Testis (tissue), 2 donors: ENCODE data around the gene SHOC1.

Experiments used
- POLR2A ChIP-seq: fragments of 450-650 bp; IDR thresholded peaks from one replicate; pipeline ENCODE4 v1.6.1; 2017; ENCODE audit warnings: antibody characterized with exemption, mild to moderate bottlenecking, moderate library complexity
- TF ChIP-seq, protein P1 (sequence below), 3 experiments: fragments of 450-650 bp in 2 of 3; fragments of 200-600 bp in 1 of 3; sonication (generic) in 1 of 3; IDR thresholded peaks; one replicate each; pipeline ENCODE4 v1.5.1; 2016 to 2019; ENCODE audit warnings: antibody characterized with exemption in 3 of 3, mild to moderate bottlenecking in 2 of 3, moderate library complexity in 1 of 3

DNA sequence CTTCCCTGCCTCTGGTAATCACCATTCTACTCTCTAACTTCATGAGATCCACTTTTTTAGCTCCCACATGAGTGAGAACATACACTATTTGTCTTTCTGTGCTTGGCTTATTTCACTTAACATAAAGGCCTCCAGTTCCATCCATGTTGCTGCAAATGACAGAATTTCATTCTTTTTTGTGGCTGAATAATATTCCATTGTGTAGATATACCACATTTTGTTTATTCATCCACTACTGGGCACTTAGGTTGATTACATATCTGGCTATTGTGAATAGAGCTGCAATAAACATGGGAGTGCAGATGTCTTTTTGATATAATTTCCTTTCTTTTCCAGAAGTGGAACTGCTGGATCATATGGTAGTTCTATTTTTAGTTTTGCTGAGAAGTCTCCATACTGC is 28.7 kb downstream of the SHOC1 start:
- TF ChIP-seq, protein P1, sequence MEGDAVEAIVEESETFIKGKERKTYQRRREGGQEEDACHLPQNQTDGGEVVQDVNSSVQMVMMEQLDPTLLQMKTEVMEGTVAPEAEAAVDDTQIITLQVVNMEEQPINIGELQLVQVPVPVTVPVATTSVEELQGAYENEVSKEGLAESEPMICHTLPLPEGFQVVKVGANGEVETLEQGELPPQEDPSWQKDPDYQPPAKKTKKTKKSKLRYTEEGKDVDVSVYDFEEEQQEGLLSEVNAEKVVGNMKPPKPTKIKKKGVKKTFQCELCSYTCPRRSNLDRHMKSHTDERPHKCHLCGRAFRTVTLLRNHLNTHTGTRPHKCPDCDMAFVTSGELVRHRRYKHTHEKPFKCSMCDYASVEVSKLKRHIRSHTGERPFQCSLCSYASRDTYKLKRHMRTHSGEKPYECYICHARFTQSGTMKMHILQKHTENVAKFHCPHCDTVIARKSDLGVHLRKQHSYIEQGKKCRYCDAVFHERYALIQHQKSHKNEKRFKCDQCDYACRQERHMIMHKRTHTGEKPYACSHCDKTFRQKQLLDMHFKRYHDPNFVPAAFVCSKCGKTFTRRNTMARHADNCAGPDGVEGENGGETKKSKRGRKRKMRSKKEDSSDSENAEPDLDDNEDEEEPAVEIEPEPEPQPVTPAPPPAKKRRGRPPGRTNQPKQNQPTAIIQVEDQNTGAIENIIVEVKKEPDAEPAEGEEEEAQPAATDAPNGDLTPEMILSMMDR (IDR thresholded peaks at IDR 0.05): no peak
- TF ChIP-seq POLR2A: no peak
